SK-N-SH (cell line): ENCODE results near the gene APBA2. TPM values are rescaled to one million over a fixed set of nuclear protein-coding genes. Genes with fewer than 3 reads are reported as not detected.

Experiments used
- CTCF ChIA-PET: fragments of 300-600, 350-600 bp; formaldehyde crosslinking; extraction: SDS; loops from one replicate; lab custom pipeline; 2021; lab: Yijun Ruan, JAX
- POLR2A ChIA-PET: fragments of 350-600 bp; sonication (Branson Sonifier 250); formaldehyde crosslinking; extraction: SDS; loops from one replicate; lab custom pipeline; 2020; ENCODE audit warnings: antibody characterized with exemption, inconsistent platforms; lab: Yijun Ruan, JAX
- DNase-seq: peaks from one replicate; pipeline ENCODE4 v3.0.0; 2012
- H2AFZ ChIP-seq: fragments of 200-600 bp; sonication (generic); 2 replicates; pipeline ENCODE4 v1.8.1; 2016; ENCODE audit warnings: antibody characterized with exemption, mild to moderate bottlenecking, low read depth
- H3F3A ChIP-seq: fragments of 200-600 bp; sonication (generic); replicated peaks from 2 replicates; pipeline ENCODE3; 2016; ENCODE audit warnings: antibody characterized with exemption, mild to moderate bottlenecking; ENCODE audit not compliant: insufficient read depth
- H3K27ac ChIP-seq, 2 experiments: fragments of 200-500 bp in 1 of 2; fragments of 200-600 bp in 1 of 2; sonication (Bioruptor generic) in 1 of 2; sonication (generic), shearing (Covaris generic) in 1 of 2; 2 replicates each; pipeline versions ENCODE4 v1.5.1 to v1.6.1; 2014 to 2016; ENCODE audit warnings: low read depth in 2 of 2, inconsistent platforms in 1 of 2, low read length in 1 of 2, mild to moderate bottlenecking in 1 of 2, mixed read lengths in 1 of 2
- H3K27me3 ChIP-seq: fragments of 200-600 bp; sonication (generic), shearing (Covaris generic); 2 replicates; pipeline ENCODE4 v1.6.1; 2016; ENCODE audit warnings: mixed run types; ENCODE audit not compliant: insufficient read depth
- H3K36me3 ChIP-seq, 2 experiments: fragments of 200-500 bp in 1 of 2; fragments of 200-600 bp in 1 of 2; sonication (Bioruptor generic) in 1 of 2; sonication (generic) in 1 of 2; replicated peaks in 1 of 2; 2 replicates each; pipeline versions ENCODE3 to v1.5.1; 2014 to 2016; ENCODE audit warnings: low read length in 1 of 2, mild to moderate bottlenecking in 1 of 2; ENCODE audit not compliant: insufficient read depth in 2 of 2, control insufficient read depth in 1 of 2
- H3K4me1 ChIP-seq, 2 experiments: fragments of 200-500 bp in 1 of 2; fragments of 200-600 bp in 1 of 2; sonication (Bioruptor generic) in 1 of 2; sonication (generic), shearing (Covaris generic) in 1 of 2; 2 replicates each; pipeline versions ENCODE4 v1.5.1 to v1.6.1; 2014 to 2016; ENCODE audit warnings: low read depth in 1 of 2, low read length in 1 of 2, mixed run types in 1 of 2; ENCODE audit not compliant: insufficient read depth in 2 of 2, control insufficient read depth in 1 of 2
- H3K4me2 ChIP-seq: fragments of 200-600 bp; sonication (generic), shearing (Covaris generic); 2 replicates; pipeline ENCODE4 v1.6.1; 2017; ENCODE audit warnings: mixed run types
- H3K4me3 ChIP-seq, 2 experiments: fragments of 200-500 bp in 1 of 2; fragments of 200-600 bp in 1 of 2; sonication (Bioruptor generic) in 1 of 2; sonication (generic), shearing (Covaris generic) in 1 of 2; 2 replicates each; pipeline versions ENCODE4 v1.5.1 to v1.8.1; 2014 to 2016; ENCODE audit warnings: low read depth in 2 of 2, inconsistent platforms in 1 of 2, low read length in 1 of 2, mild to moderate bottlenecking in 1 of 2, mixed read lengths in 1 of 2, moderate library complexity in 1 of 2
- H3K79me2 ChIP-seq: fragments of 200-600 bp; sonication (generic); 2 replicates; pipeline ENCODE4 v1.8.1; 2017; ENCODE audit warnings: mild to moderate bottlenecking; ENCODE audit not compliant: insufficient read depth
- H3K9ac ChIP-seq: fragments of 200-600 bp; sonication (generic); 2 replicates; pipeline ENCODE4 v1.6.1; 2017; ENCODE audit warnings: mixed run types
- H3K9me2 ChIP-seq: fragments of 200-600 bp; sonication (generic); 2 replicates; pipeline ENCODE4 v1.6.1; 2017; ENCODE audit warnings: mixed run types
- H3K9me3 ChIP-seq: fragments of 200-600 bp; sonication (generic); 2 replicates; pipeline ENCODE4 v1.6.1; 2017; ENCODE audit warnings: mixed run types, mild to moderate bottlenecking, moderate library complexity
- H4K20me1 ChIP-seq: fragments of 200-600 bp; sonication (generic); 2 replicates; pipeline ENCODE4 v1.6.1; 2017; ENCODE audit warnings: mild to moderate bottlenecking, mixed run types; ENCODE audit not compliant: insufficient read depth
- CTCF ChIP-seq: fragments of 200-600 bp; sonication (generic); IDR thresholded peaks from 2 replicates; pipeline ENCODE4 v1.6.1; 2017; ENCODE audit warnings: antibody characterized with exemption, mild to moderate bottlenecking, moderate library complexity
- EP300 ChIP-seq, 2 experiments: IDR thresholded peaks; 2 replicates each; pipeline versions ENCODE4 v1.4.0 to v1.6.1; 2012; ENCODE audit warnings: borderline replicate concordance in 1 of 2, low read depth in 1 of 2, low read length in 1 of 2
- FOSL2 ChIP-seq: IDR thresholded peaks from 2 replicates; pipeline ENCODE4 v1.4.0; 2012; ENCODE audit warnings: low read depth, mild to moderate bottlenecking, moderate library complexity, borderline replicate concordance
- FOXJ3 ChIP-seq: sonication (generic); formaldehyde crosslinking; IDR thresholded peaks from 2 replicates; pipeline ENCODE4 v1.5.1; 2020; ENCODE audit warnings: mild to moderate bottlenecking, missing genetic modification reagents
- GABPA ChIP-seq: IDR thresholded peaks from 2 replicates; pipeline ENCODE4 v1.4.0; 2012; ENCODE audit warnings: low read depth, mild to moderate bottlenecking
- GATA2 ChIP-seq: sonication (generic); formaldehyde crosslinking; IDR thresholded peaks from 2 replicates; pipeline ENCODE4 v1.5.0; 2020; ENCODE audit warnings: mild to moderate bottlenecking, missing genetic modification reagents
- JUND ChIP-seq: IDR thresholded peaks from 2 replicates; pipeline ENCODE4 v1.4.0; 2012
- MAX ChIP-seq: IDR thresholded peaks from 2 replicates; pipeline ENCODE4 v1.4.0; 2012; ENCODE audit warnings: low read depth
- MXI1 ChIP-seq: IDR thresholded peaks from 2 replicates; pipeline ENCODE4 v1.6.1; 2012; ENCODE audit warnings: mild to moderate bottlenecking, low read depth, low read length, improper control_type of control experiment
- NFIC ChIP-seq: IDR thresholded peaks from 2 replicates; pipeline ENCODE4 v1.4.0; 2012; ENCODE audit warnings: borderline replicate concordance
- NRF1 ChIP-seq: IDR thresholded peaks from 2 replicates; pipeline ENCODE4 v1.6.1; 2012; ENCODE audit warnings: low read depth, mild to moderate bottlenecking, low read length
- POLR2AphosphoS5 ChIP-seq: IDR thresholded peaks from 2 replicates; pipeline ENCODE4 v1.6.1; 2012; ENCODE audit warnings: low read depth, low read length
- RAD21 ChIP-seq: IDR thresholded peaks from 2 replicates; pipeline ENCODE4 v1.6.1; 2012; ENCODE audit warnings: mild to moderate bottlenecking, low read length
- RCOR1 ChIP-seq: fragments of 150-350 bp; IDR thresholded peaks from 2 replicates; pipeline ENCODE4 v1.6.1; 2017; ENCODE audit warnings: antibody characterized with exemption, low read length
- RXRA ChIP-seq: IDR thresholded peaks from 2 replicates; pipeline ENCODE4 v1.4.0; 2012; ENCODE audit warnings: low read depth, mild to moderate bottlenecking, borderline replicate concordance
- SIN3A ChIP-seq: IDR thresholded peaks from 2 replicates; pipeline ENCODE4 v1.6.1; 2012; ENCODE audit warnings: low read depth, mild to moderate bottlenecking, low read length, moderate library complexity, borderline replicate concordance
- SMC3 ChIP-seq: IDR thresholded peaks from 2 replicates; pipeline ENCODE4 v1.6.1; 2012; ENCODE audit warnings: low read depth, low read length, improper control_type of control experiment
- TAF1 ChIP-seq: IDR thresholded peaks from 2 replicates; pipeline ENCODE4 v1.6.1; 2012; ENCODE audit warnings: low read depth, mild to moderate bottlenecking, low read length, moderate library complexity, borderline replicate concordance
- TCF12 ChIP-seq: IDR thresholded peaks from 2 replicates; pipeline ENCODE4 v1.4.0; 2012
- USF1 ChIP-seq: IDR thresholded peaks from 2 replicates; pipeline ENCODE4 v1.4.0; 2012; ENCODE audit warnings: low read depth, borderline replicate concordance
- USF2 ChIP-seq: fragments of 150-350 bp; IDR thresholded peaks from 2 replicates; pipeline ENCODE4 v1.6.1; 2017; ENCODE audit warnings: antibody characterized with exemption, low read length, low read depth, borderline replicate concordance
- YY1 ChIP-seq: IDR thresholded peaks from 2 replicates; pipeline ENCODE4 v1.4.0; 2012; ENCODE audit warnings: low read depth, mild to moderate bottlenecking
- WGBS: methylation state at CpG from one replicate; pipeline ENCODE4 v1.1.6; 2017; ENCODE audit warnings: low lambda C conversion rate; 5-methylcytosine and 5-hydroxymethylcytosine counted together
- polyA plus RNA-seq, 3 experiments: library from polyadenylated mRNA; depleted of rRNA; stranded (reverse); fragments of >200 nt; gene quantifications; 2 replicates each; pipeline ENCODE4 v1.2.3, GENCODE V29; 2012

Gene APBA2
- polyA plus RNA-seq, 1 of the 3 experiments (the other 2 are of a cell fraction): 12.7 TPM

- Histone ChIP-seq H3K4me3 (no peak overlapping the region), H3K9me2 (no peaks in the 10 kb centered on the region), H2AFZ (no peak overlapping the region), H3K4me2 (no peak overlapping the region), H3K4me1 (peaks cover 0 to under 1% of the 10 kb centered on the region in 2 experiments; a peak in 1 of 4 replicates), H4K20me1 (no peaks in the 10 kb centered on the region), H3K9ac (no peak overlapping the region), H3F3A (no peaks in the 10 kb centered on the region), H3K27ac (no peak overlapping the region), H3K9me3 (no peaks in the 10 kb centered on the region), H3K27me3 (no peaks in the 10 kb centered on the region), H3K36me3 (no peaks in the 10 kb centered on the region), H3K79me2 (no peaks in the 10 kb centered on the region)
- 87% methylated on average over 7 of the region's 7 CpGs for WGBS
- no peak for TF ChIP-seq TCF12
- no peak for TF ChIP-seq RAD21
- no peak for TF ChIP-seq NFIC
- no peak for TF ChIP-seq YY1
- no peak for TF ChIP-seq GATA2 (CRISPR knock-in tag)
- TF ChIP-seq EP300 (IDR thresholded peaks at IDR 0.05; ENCODE audit: borderline replicate concordance in 1 of 2, low read depth in 1 of 2, low read length in 1 of 2): no peak
- no peak for TF ChIP-seq USF1
- TF ChIP-seq JUND: no peak
- no peak for TF ChIP-seq NRF1
- no peak for TF ChIP-seq RCOR1
- TF ChIP-seq MXI1: no peak
- TF ChIP-seq USF2: no peak
- CTCF ChIA-PET: interaction anchor here (1.2 to 3.3 kb wide), 3 partner anchors 19 to 21 kb away, joined by 4 to 12 read pairs (median 6); no protein-coding TSS in a partner anchor
- no peak for DNase-seq
- POLR2A ChIA-PET: interaction anchor here (0.6 kb wide), 2 partner anchors 147 to 853 kb away, joined by 3 to 4 read pairs; no protein-coding TSS in a partner anchor
Observed at GRCh38 chr15:29121369-29121656, 235.5 kb downstream of the APBA2 start.

GRCh38 chr15:29121907-29122306, 236.1 kb downstream of the APBA2 start:
- no peaks in the 10 kb centered on the region for H3K9me3 ChIP-seq
- no peak overlapping the region for H3K4me2 ChIP-seq
- no peak for DNase-seq
- H3K36me3 ChIP-seq: no peaks in the 10 kb centered on the region
- no peaks in the 10 kb centered on the region for H3F3A ChIP-seq
- CTCF ChIA-PET: interaction anchor here (2.0 to 3.3 kb wide), 2 partner anchors 18 to 20 kb away, joined by 6 to 12 read pairs; no protein-coding TSS in a partner anchor
- peaks cover 0 to 6% of the 10 kb centered on the region in 2 experiments; a peak in 1 of 4 replicates for H3K4me1 ChIP-seq
- H3K4me3 ChIP-seq: no peak overlapping the region
- H3K9me2 ChIP-seq: no peaks in the 10 kb centered on the region
- H3K27ac ChIP-seq: no peak overlapping the region
- no peak overlapping the region for H2AFZ ChIP-seq
- POLR2A ChIA-PET: no interaction called here
- 100% methylated on average over 2 of the region's 9 CpGs for WGBS
- no peaks in the 10 kb centered on the region for H4K20me1 ChIP-seq
- no peak overlapping the region for H3K9ac ChIP-seq
- H3K27me3 ChIP-seq: no peaks in the 10 kb centered on the region
- H3K79me2 ChIP-seq: no peaks in the 10 kb centered on the region
- TF ChIP-seq MXI1: no peak
- no peak for TF ChIP-seq RCOR1
- TF ChIP-seq SIN3A: no peak
- no peak for TF ChIP-seq CTCF
- TF ChIP-seq MAX: no peak
- no peak for TF ChIP-seq GATA2 (CRISPR knock-in tag)
- no peak for TF ChIP-seq GABPA
- TF ChIP-seq TAF1: no peak
- no peak for TF ChIP-seq POLR2AphosphoS5
- no peak for TF ChIP-seq YY1
- no peak for TF ChIP-seq FOSL2
- TF ChIP-seq FOXJ3 (CRISPR knock-in tag): no peak
- no peak for TF ChIP-seq SMC3
- no peak for TF ChIP-seq USF1
- no peak for TF ChIP-seq RXRA
- TF ChIP-seq NFIC: no peak
